Measurements from ENCODE around the gene TSPOAP1. TPM values are rescaled to one million over a fixed set of nuclear protein-coding genes. Genes with fewer than 3 reads are reported as not detected.

Gene TSPOAP1
- total RNA-seq, 1 experiment from 2014 or later = not detected

DNA sequence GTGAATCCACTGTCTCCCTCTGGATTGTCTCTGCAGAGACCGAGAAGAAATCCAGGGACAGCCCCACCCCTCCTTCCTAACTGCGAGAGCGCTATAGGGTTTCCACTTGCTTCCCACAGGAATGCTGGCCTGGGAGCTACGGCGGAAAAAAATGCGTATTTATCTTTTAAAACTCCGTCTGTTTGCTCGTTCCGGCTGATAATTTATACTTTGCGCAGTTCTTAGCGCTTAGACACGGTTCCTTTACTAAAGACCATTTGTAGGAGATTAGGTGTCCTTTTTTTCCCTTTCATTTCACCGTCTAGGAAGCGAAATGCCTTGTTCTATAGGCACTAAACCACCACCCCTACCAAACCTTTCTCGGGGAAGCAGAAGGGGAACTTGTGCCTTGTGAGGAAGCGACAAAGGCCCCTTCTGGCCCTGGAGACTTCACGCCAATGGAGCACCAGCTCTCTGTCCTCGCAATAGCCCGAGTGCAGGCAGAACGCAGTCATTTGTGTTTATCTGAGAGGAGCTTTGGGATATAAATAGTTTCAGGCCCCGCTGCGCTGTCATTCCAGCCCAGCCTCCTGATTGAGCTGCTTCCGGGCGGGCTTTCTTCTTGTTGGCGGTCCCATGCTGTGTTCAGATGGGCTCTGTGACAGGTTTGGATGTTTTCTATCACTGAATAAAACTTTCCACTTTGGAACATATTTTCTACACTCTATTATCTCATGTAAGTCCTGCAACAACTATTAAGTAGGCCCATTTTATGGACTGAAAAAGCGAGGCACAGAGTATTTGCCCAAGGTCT, 24.2 kb upstream of the TSPOAP1 start:
- Mint-ChIP-seq H3K36me3 (ENCODE audit: insufficient read depth, unreplicated experiment) (peaks cover 44% of the 10 kb centered on the region), H3K9me3 (ENCODE audit: unreplicated experiment) (no peaks in the 10 kb centered on the region), H3K27me3 (ENCODE audit: insufficient read depth, unreplicated experiment) (no peaks in the 10 kb centered on the region), H3K27ac (ENCODE audit: low read depth, unreplicated experiment) (peak overlapping the region; percentile 76), H3K4me3 (ENCODE audit: unreplicated experiment) (peak overlapping the region; percentile 98), H3K4me1 (ENCODE audit: insufficient read depth, unreplicated experiment) (peaks cover 10% of the 10 kb centered on the region)
- TSS peak; percentile 83 for BruUV-seq (replicated peaks)
- ChIA-PET POLR2A (interaction anchor here (0.7 to 8.5 kb wide), 33 partner anchors 9 to 802 kb away, joined by 3 to 436 read pairs (median 7); partner anchors contain the start of genes MKS1, RAD51C, RNF43 and SRSF1), CTCF (interaction anchor here (1.0 to 5.7 kb wide), 6 partner anchors 9 to 68 kb away, joined by 3 to 54 read pairs (median 9); partner anchors contain the start of gene RNF43)
- intact Hi-C loops (cut with micrococcal nuclease) = loop anchor here (1.0 kb wide), 2 partner anchors 35 to 65 kb away; partner anchors contain the start of gene RNF43
- no peak for TF ChIP-seq CTCF (IDR thresholded peaks at IDR 0.05; ENCODE audit: unreplicated experiment)
- no peak for DNase-seq (ENCODE audit: unreplicated experiment)

DNA sequence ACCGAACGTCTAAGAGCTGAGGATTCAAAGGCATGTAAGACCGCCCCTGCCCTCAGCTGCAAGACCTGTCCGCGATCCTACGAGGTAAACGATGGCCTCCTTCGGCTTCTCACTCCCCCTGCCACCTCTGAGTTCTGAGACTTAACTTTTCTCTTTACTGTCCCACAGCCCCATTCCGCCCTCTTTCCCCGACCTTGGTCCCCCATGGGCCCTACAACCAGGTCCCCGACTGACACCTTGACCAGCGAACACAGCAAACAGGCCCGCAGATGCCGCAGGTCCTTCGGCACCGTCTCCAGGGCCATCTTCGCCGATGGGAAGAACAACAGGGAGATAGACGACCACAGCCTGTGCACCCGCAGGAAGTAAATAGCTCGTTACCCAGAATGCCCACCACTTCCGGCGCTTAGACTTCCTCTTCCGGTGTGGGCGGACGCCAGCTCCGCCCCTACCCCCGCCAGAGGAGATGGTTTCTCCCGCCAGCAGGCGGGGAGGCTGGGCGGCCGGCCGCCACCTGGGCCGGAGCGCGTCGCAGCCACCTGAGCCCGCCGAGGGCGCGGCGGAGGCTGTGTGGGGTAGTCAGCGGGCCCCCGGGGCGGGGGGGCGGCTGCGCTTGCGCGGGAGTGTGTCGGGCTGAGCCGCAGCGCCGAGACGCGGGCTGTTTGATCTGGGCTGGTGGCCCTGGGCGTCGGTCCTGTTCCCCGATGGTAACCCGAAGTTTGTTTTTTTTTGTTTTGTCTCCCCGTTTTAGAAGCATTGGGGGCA, 23.4 kb upstream of the TSPOAP1 start, which contains the start of gene SUPT4H1:
Gene SUPT4H1 (minus strand): TSS at position 371 of the 765 bp plus-strand sequence. CDS start 66 bp downstream, at position 305.
- H3K4me1 Mint-ChIP-seq (ENCODE audit: insufficient read depth, unreplicated experiment) = peaks cover 10% of the 10 kb centered on the region
- ChIA-PET POLR2A (interaction anchor here (0.6 to 8.5 kb wide), 40 partner anchors 8 to 802 kb away, joined by 3 to 436 read pairs (median 4); partner anchors contain the start of genes MKS1, MTMR4, RAD51C and RNF43), CTCF (interaction anchor here (0.6 to 5.7 kb wide), 9 partner anchors 23 to 95 kb away, joined by 3 to 54 read pairs (median 4); partner anchors contain the start of gene RNF43)
- H3K36me3 Mint-ChIP-seq (ENCODE audit: insufficient read depth, unreplicated experiment) = peaks cover 51% of the 10 kb centered on the region
- DNase-seq (ENCODE audit: unreplicated experiment) = peak; percentile 94
- H3K27me3 Mint-ChIP-seq (ENCODE audit: insufficient read depth, unreplicated experiment) = no peaks in the 10 kb centered on the region
- TF ChIP-seq CTCF (IDR thresholded peaks at IDR 0.05; ENCODE audit: unreplicated experiment) = no peak
- H3K4me3 Mint-ChIP-seq (ENCODE audit: unreplicated experiment) = peak within 1 kb of the TSS; percentile 98
- H3K27ac Mint-ChIP-seq (ENCODE audit: low read depth, unreplicated experiment) = peak within 1 kb of the TSS; percentile 97
- no peaks in the 10 kb centered on the region for H3K9me3 Mint-ChIP-seq (ENCODE audit: unreplicated experiment)
- intact Hi-C loops (cut with micrococcal nuclease) = loop anchor here (1.0 kb wide), 2 partner anchors 35 to 65 kb away; partner anchors contain the start of gene RNF43
- no TSS peak for BruUV-seq (replicated peaks)

- Mint-ChIP-seq H3K9me3 (ENCODE audit: unreplicated experiment) (no peaks in the 10 kb centered on the region), H3K36me3 (ENCODE audit: insufficient read depth, unreplicated experiment) (peaks cover 60% of the 10 kb centered on the region), H3K4me3 (ENCODE audit: unreplicated experiment) (peak overlapping the region; percentile 98), H3K27me3 (ENCODE audit: insufficient read depth, unreplicated experiment) (no peaks in the 10 kb centered on the region), H3K27ac (ENCODE audit: low read depth, unreplicated experiment) (peak overlapping the region; percentile 97), H3K4me1 (ENCODE audit: insufficient read depth, unreplicated experiment) (peaks cover 10% of the 10 kb centered on the region)
- TSS peak; percentile 38 for BruUV-seq (replicated peaks)
- intact Hi-C loops (cut with micrococcal nuclease) = no loop called here
- TF ChIP-seq CTCF (IDR thresholded peaks at IDR 0.05; ENCODE audit: unreplicated experiment) = no peak
- no peak for DNase-seq (ENCODE audit: unreplicated experiment)
- POLR2A ChIA-PET = interaction anchor here (0.5 to 8.5 kb wide), 26 partner anchors 11 to 500 kb away, joined by 3 to 436 read pairs (median 10); partner anchors contain the start of genes MKS1, MTMR4, RAD51C and RNF43
- CTCF ChIA-PET = interaction anchor here (0.6 to 5.7 kb wide), 9 partner anchors 34 to 363 kb away, joined by 3 to 54 read pairs (median 4); partner anchors contain the start of gene RNF43
Observed at GRCh38 chr17:58351182-58351581, 22.6 kb upstream of the TSPOAP1 start.
